AG04449 (cell line): ENCODE measurements around the gene ALLC.

Source experiments
- CTCF ChIA-PET: fragments of 350-600 bp; formaldehyde crosslinking; extraction: SDS; loops from one replicate; lab custom pipeline; 2021; ENCODE audit warnings: antibody characterized with exemption; lab: Yijun Ruan, JAX
- POLR2A ChIA-PET: fragments of 400-600, 350-600 bp; formaldehyde crosslinking; extraction: SDS; loops from one replicate; lab custom pipeline; 2020; ENCODE audit warnings: antibody characterized with exemption, inconsistent platforms; lab: Yijun Ruan, JAX
- DNase-seq: peaks from one replicate; pipeline ENCODE4 v3.0.0-alpha.2; 2010; ENCODE audit warnings: low read depth, low spot score
- H3K4me3 ChIP-seq: 2 replicates; pipeline ENCODE4 v1.5.1; 2011; ENCODE audit warnings: low read depth, mild to moderate bottlenecking, control low read depth, low read length
- CTCF ChIP-seq: IDR thresholded peaks from one replicate; pipeline ENCODE4 v1.5.1; 2011; ENCODE audit warnings: mild to moderate bottlenecking, moderate library complexity, low read length, control low read depth, inconsistent platforms; ENCODE audit not compliant: insufficient read depth; ENCODE audit errors: missing control alignments

ALLC gene

GRCh38 chr2:3679616-3680393 lies 21.8 kb downstream of the ALLC start:
- POLR2A ChIA-PET: no interaction called here
- TF ChIP-seq CTCF: no peak
- no peak for DNase-seq
- CTCF ChIA-PET: no interaction called here
- H3K4me3 ChIP-seq: no peak overlapping the region

GRCh38 chr2:3680548-3681345 lies 22.7 kb downstream of the ALLC start:
- no peak for DNase-seq
- ChIA-PET CTCF (no interaction called here), POLR2A (no interaction called here)
- no peak overlapping the region for H3K4me3 ChIP-seq
- no peak for TF ChIP-seq CTCF

GRCh38 chr2:3681625-3682024 lies 23.6 kb downstream of the ALLC start:
- ChIA-PET CTCF (no interaction called here), POLR2A (no interaction called here)
- TF ChIP-seq CTCF: no peak
- no peak for DNase-seq
- H3K4me3 ChIP-seq: no peak overlapping the region

- ChIA-PET CTCF (no interaction called here), POLR2A (no interaction called here)
- no peak for TF ChIP-seq CTCF
- H3K4me3 ChIP-seq: no peak overlapping the region
- DNase-seq: no peak
Observed at GRCh38 chr2:3682811-3683210, 24.8 kb downstream of the ALLC start.

- H3K4me3 ChIP-seq: no peak overlapping the region
- DNase-seq: no peak
- ChIA-PET CTCF (no interaction called here), POLR2A (no interaction called here)
- no peak for TF ChIP-seq CTCF
Observed at GRCh38 chr2:3683748-3684454, 25.9 kb downstream of the ALLC start.
